ENCODE results near the gene SLIT3.
"Not testable (repeated sequence)": the region's sequence is repeated elsewhere in the genome, so short reads cannot be mapped to it uniquely, and the experiment has no call there.

Gene SLIT3

GRCh38 chr5:169218176-169218575 lies 82.8 kb downstream of the SLIT3 start:
- no peak for DNase-seq (ENCODE audit: low read depth in 1 of 2, low spot score in 1 of 2)
- no peak for TF ChIP-seq SPI1 (IDR thresholded peaks at IDR 0.05; ENCODE audit: borderline replicate concordance, low read depth)
- TF ChIP-seq, protein P1, sequence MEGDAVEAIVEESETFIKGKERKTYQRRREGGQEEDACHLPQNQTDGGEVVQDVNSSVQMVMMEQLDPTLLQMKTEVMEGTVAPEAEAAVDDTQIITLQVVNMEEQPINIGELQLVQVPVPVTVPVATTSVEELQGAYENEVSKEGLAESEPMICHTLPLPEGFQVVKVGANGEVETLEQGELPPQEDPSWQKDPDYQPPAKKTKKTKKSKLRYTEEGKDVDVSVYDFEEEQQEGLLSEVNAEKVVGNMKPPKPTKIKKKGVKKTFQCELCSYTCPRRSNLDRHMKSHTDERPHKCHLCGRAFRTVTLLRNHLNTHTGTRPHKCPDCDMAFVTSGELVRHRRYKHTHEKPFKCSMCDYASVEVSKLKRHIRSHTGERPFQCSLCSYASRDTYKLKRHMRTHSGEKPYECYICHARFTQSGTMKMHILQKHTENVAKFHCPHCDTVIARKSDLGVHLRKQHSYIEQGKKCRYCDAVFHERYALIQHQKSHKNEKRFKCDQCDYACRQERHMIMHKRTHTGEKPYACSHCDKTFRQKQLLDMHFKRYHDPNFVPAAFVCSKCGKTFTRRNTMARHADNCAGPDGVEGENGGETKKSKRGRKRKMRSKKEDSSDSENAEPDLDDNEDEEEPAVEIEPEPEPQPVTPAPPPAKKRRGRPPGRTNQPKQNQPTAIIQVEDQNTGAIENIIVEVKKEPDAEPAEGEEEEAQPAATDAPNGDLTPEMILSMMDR (IDR thresholded peaks at IDR 0.05; ENCODE audit: insufficient read depth, low read length) = no peak
- no peak for TF ChIP-seq POLR2AphosphoS5 (IDR thresholded peaks at IDR 0.05; ENCODE audit: low read depth)
- TF ChIP-seq, protein P2, sequence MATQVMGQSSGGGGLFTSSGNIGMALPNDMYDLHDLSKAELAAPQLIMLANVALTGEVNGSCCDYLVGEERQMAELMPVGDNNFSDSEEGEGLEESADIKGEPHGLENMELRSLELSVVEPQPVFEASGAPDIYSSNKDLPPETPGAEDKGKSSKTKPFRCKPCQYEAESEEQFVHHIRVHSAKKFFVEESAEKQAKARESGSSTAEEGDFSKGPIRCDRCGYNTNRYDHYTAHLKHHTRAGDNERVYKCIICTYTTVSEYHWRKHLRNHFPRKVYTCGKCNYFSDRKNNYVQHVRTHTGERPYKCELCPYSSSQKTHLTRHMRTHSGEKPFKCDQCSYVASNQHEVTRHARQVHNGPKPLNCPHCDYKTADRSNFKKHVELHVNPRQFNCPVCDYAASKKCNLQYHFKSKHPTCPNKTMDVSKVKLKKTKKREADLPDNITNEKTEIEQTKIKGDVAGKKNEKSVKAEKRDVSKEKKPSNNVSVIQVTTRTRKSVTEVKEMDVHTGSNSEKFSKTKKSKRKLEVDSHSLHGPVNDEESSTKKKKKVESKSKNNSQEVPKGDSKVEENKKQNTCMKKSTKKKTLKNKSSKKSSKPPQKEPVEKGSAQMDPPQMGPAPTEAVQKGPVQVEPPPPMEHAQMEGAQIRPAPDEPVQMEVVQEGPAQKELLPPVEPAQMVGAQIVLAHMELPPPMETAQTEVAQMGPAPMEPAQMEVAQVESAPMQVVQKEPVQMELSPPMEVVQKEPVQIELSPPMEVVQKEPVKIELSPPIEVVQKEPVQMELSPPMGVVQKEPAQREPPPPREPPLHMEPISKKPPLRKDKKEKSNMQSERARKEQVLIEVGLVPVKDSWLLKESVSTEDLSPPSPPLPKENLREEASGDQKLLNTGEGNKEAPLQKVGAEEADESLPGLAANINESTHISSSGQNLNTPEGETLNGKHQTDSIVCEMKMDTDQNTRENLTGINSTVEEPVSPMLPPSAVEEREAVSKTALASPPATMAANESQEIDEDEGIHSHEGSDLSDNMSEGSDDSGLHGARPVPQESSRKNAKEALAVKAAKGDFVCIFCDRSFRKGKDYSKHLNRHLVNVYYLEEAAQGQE (IDR thresholded peaks at IDR 0.05; ENCODE audit: insufficient replicate concordance, low read depth) = no peak
- no peak for TF ChIP-seq GABPA (IDR thresholded peaks at IDR 0.05; ENCODE audit: low read depth)
- H3K27ac ChIP-seq (replicated peaks) = no peak overlapping the region
- no peaks in the 10 kb centered on the region for H3K27me3 ChIP-seq (ENCODE audit: insufficient read depth, poor library complexity, severe bottlenecking)
- no peak overlapping the region for H3K4me3 ChIP-seq (replicated peaks; ENCODE audit: insufficient read depth, low read length)

DNA sequence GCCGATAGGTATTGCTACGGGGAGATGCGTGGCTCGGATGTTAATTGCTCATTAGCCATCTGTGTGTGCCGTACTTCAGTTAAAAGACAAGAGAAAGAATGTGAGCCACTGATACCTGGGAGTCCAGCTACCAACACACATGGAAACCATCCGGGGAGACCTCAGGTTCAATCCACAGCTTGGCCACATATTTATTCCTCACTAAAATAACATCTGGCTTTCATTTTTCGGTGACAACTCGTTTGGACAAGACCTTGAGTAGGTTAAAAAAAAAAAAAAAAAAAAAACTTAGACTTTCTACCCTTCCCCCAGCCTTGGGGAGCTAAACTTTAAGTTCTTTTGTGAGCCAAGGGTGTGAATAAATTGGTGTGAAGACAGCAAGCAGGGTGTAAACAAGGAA lies 84.1 kb downstream of the SLIT3 start:
- no peak for DNase-seq (ENCODE audit: low read depth in 1 of 2, low spot score in 1 of 2)
- H3K27ac ChIP-seq (replicated peaks) = no peak overlapping the region
- TF ChIP-seq POLR2AphosphoS5 (IDR thresholded peaks at IDR 0.05; ENCODE audit: low read depth) = no peak
- H3K27me3 ChIP-seq (ENCODE audit: insufficient read depth, poor library complexity, severe bottlenecking) = no peaks in the 10 kb centered on the region
- no peak overlapping the region for H3K4me3 ChIP-seq (replicated peaks; ENCODE audit: insufficient read depth, low read length)

- H3K27me3 ChIP-seq (ENCODE audit: insufficient read depth, poor library complexity, severe bottlenecking) = no peaks in the 10 kb centered on the region
- DNase-seq (ENCODE audit: low read depth in 1 of 2, low spot score in 1 of 2) = no peak
- TF ChIP-seq SPI1 (IDR thresholded peaks at IDR 0.05; ENCODE audit: borderline replicate concordance, low read depth) (no peak), POLR2AphosphoS5 (IDR thresholded peaks at IDR 0.05; ENCODE audit: low read depth) (no peak), GABPA (IDR thresholded peaks at IDR 0.05; ENCODE audit: low read depth) (no peak)
- TF ChIP-seq, protein P1 (IDR thresholded peaks at IDR 0.05; ENCODE audit: insufficient read depth, low read length) = no peak
- TF ChIP-seq, protein P2 (IDR thresholded peaks at IDR 0.05; ENCODE audit: insufficient replicate concordance, low read depth) = no peak
- H3K27ac ChIP-seq (replicated peaks) = no peak overlapping the region
- H3K4me3 ChIP-seq (replicated peaks; ENCODE audit: insufficient read depth, low read length) = no peak overlapping the region
Measured at GRCh38 chr5:169213479-169213878, 87.5 kb downstream of the SLIT3 start.

- DNase-seq (ENCODE audit: low read depth in 1 of 2, low spot score in 1 of 2); H3K4me3 ChIP-seq (replicated peaks; ENCODE audit: insufficient read depth, low read length); H3K27ac ChIP-seq (replicated peaks); H3K27me3 ChIP-seq (ENCODE audit: insufficient read depth, poor library complexity, severe bottlenecking): not testable (repeated sequence)
Measured at GRCh38 chr5:169211761-169212160, 89.2 kb downstream of the SLIT3 start.

DNA sequence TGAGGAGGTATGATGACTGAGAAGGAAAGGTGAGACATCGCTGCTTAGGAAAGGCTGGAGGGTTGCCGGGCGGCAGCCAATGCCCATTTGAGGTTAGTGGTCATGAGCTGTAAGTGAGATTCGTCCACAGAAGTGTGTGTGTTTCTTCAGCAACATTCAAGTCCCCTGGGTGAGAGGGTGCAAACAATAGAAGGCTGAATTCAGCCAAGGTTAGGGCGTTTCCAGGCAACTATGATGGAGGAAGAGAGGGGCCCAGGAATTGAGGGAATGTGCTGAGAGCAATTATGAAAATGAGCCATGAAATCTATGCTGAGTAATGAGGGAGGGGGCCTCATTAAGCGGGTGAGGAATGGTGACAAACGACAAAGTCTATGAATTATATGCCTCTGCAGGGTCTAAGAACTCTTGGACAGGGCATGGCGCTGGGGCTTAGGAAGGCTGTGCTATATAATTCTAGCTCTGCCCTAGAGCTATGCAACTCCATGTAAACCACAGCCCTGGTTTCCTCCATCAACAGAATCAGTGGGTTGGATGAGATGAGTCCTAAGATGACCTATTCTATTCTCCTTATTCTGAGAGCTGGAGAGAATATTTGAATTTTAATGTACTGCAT lies 96.0 kb downstream of the SLIT3 start:
- TF ChIP-seq POLR2AphosphoS5 (IDR thresholded peaks at IDR 0.05; ENCODE audit: low read depth) = no peak
- TF ChIP-seq, protein P1 (IDR thresholded peaks at IDR 0.05; ENCODE audit: insufficient read depth, low read length) = no peak
- TF ChIP-seq, protein P2 (IDR thresholded peaks at IDR 0.05; ENCODE audit: insufficient replicate concordance, low read depth) = no peak
- TF ChIP-seq GABPA (IDR thresholded peaks at IDR 0.05; ENCODE audit: low read depth) = no peak
- no peak for TF ChIP-seq SPI1 (IDR thresholded peaks at IDR 0.05; ENCODE audit: borderline replicate concordance, low read depth)
- no peak overlapping the region for H3K27ac ChIP-seq (replicated peaks)
- no peak overlapping the region for H3K4me3 ChIP-seq (replicated peaks; ENCODE audit: insufficient read depth, low read length)
- no peak for DNase-seq (ENCODE audit: low read depth in 1 of 2, low spot score in 1 of 2)
- no peaks in the 10 kb centered on the region for H3K27me3 ChIP-seq (ENCODE audit: insufficient read depth, poor library complexity, severe bottlenecking)
